ENCODE measurements around the gene NME7. TPM values are rescaled to one million over a fixed set of nuclear protein-coding genes. Genes with fewer than 3 reads are reported as not detected.

Gene NME7
- total RNA-seq, 6 experiments from 2014 or later: 2.0 to 6.5 (median 5.3) TPM

GRCh38 chr1:169094897-169095569 is 272.6 kb downstream of the NME7 start:
- DNase-seq (no peak), ATAC-seq (no peak)
- intact Hi-C loops (cut with DNase I): no loop called here
- Histone ChIP-seq H3K4me1 (peaks cover 0 to 2% (median under 1%) of the 10 kb centered on the region in 4 donors), H3K36me3 (no peaks in the 10 kb centered on the region), H3K4me3 (no peak overlapping the region), H3K27ac (no peak overlapping the region), H3K9me3 (no peaks in the 10 kb centered on the region), H3K27me3 (no peaks in the 10 kb centered on the region)
- TF ChIP-seq POLR2A (IDR thresholded peaks at IDR 0.05): no peak
- TF ChIP-seq CTCF (IDR thresholded peaks at IDR 0.05): no peak
- 56% methylated on average over 4 of the region's 4 CpGs for WGBS (ENCODE audit: insufficient coverage, low coverage, low lambda C conversion rate, missing lambda C conversion rate)

- DNase-seq (no peak), ATAC-seq (no peak)
- intact Hi-C loops (cut with DNase I): no loop called here
- Histone ChIP-seq H3K27me3 (no peaks in the 10 kb centered on the region), H3K27ac (no peak overlapping the region), H3K9me3 (no peaks in the 10 kb centered on the region), H3K4me1 (no peaks in the 10 kb centered on the region), H3K36me3 (no peaks in the 10 kb centered on the region), H3K4me3 (no peak overlapping the region)
- WGBS (ENCODE audit: insufficient coverage, low coverage, low lambda C conversion rate, missing lambda C conversion rate): 80% methylated on average over 1 of the region's 2 CpGs
- TF ChIP-seq POLR2A (IDR thresholded peaks at IDR 0.05) (no peak), CTCF (IDR thresholded peaks at IDR 0.05) (no peak)
Observed at GRCh38 chr1:169092399-169092798, 275.2 kb downstream of the NME7 start.

- H3K27ac ChIP-seq: no peak overlapping the region
- no peaks in the 10 kb centered on the region for H3K36me3 ChIP-seq
- no peak for TF ChIP-seq CTCF (IDR thresholded peaks at IDR 0.05)
- TF ChIP-seq POLR2A (IDR thresholded peaks at IDR 0.05): no peak
- DNase-seq (no peak), ATAC-seq (no peak)
- no peaks in the 10 kb centered on the region for H3K9me3 ChIP-seq
- 79% methylated on average over 3 of the region's 4 CpGs for WGBS (ENCODE audit: insufficient coverage, low coverage, low lambda C conversion rate, missing lambda C conversion rate)
- H3K4me1 ChIP-seq: no peaks in the 10 kb centered on the region
- no peaks in the 10 kb centered on the region for H3K27me3 ChIP-seq
- H3K4me3 ChIP-seq: no peak overlapping the region
- intact Hi-C loops (cut with DNase I): no loop called here
Observed at GRCh38 chr1:169091480-169091941, 276.1 kb downstream of the NME7 start.

GRCh38 chr1:169090900-169091311 is 276.7 kb downstream of the NME7 start:
- no peak for DNase-seq
- no peak overlapping the region for H3K4me3 ChIP-seq
- TF ChIP-seq CTCF (IDR thresholded peaks at IDR 0.05) (no peak), POLR2A (IDR thresholded peaks at IDR 0.05) (no peak)
- no peaks in the 10 kb centered on the region for H3K4me1 ChIP-seq
- intact Hi-C loops (cut with DNase I): no loop called here
- no peak for ATAC-seq
- H3K27me3 ChIP-seq: no peaks in the 10 kb centered on the region
- no peaks in the 10 kb centered on the region for H3K9me3 ChIP-seq
- H3K27ac ChIP-seq: no peak overlapping the region
- no peaks in the 10 kb centered on the region for H3K36me3 ChIP-seq
- WGBS (ENCODE audit: insufficient coverage, low coverage, low lambda C conversion rate, missing lambda C conversion rate): 63% methylated on average over 2 of the region's 4 CpGs
